Cardiac fibroblast (primary cell): ENCODE data around the gene JDP2.

Experiments used
- DNase-seq, 2 donors: peaks; one replicate each; pipeline versions ENCODE4 v3.0.0 to v3.0.0-alpha.2; 2010; ENCODE audit warnings: low read depth in 2 of 2
- H3K4me3 ChIP-seq, 2 donors: replicated peaks in 1 of 2; 1 replicate in 1 of 2; 2 replicates in 1 of 2; pipeline ENCODE4 v1.5.1; 2011; ENCODE audit warnings: low read depth in 2 of 2, low read length in 2 of 2, mild to moderate bottlenecking in 2 of 2, moderate library complexity in 1 of 2
- CTCF ChIP-seq: IDR thresholded peaks from one replicate; pipeline ENCODE4 v1.5.1; 2011; ENCODE audit warnings: low read depth, mild to moderate bottlenecking, low read length, inconsistent platforms

The JDP2 gene

DNA sequence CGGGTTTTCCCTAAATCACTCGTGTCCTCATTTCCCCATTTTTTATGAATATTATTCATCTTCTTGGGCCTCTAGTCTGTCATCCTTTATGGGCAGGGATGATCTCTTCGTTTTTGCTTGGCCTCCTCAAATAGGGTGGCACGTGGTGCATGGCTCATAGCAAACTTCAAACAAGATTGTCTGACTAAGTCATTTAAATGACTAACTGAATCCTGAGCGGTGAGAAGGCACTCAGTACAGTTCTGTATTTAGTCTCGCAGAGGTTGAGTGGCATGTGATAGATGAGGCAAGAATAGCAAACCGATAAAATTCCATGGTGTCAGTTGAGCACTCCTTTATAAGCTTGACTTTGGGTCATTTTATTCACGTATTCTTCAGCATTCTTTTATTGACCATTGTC is 5.7 kb upstream of the JDP2 start:
- no peak overlapping the region for H3K4me3 ChIP-seq
- TF ChIP-seq CTCF: no peak
- peak in 1 of 2 donors; percentile 88 for DNase-seq

DNA sequence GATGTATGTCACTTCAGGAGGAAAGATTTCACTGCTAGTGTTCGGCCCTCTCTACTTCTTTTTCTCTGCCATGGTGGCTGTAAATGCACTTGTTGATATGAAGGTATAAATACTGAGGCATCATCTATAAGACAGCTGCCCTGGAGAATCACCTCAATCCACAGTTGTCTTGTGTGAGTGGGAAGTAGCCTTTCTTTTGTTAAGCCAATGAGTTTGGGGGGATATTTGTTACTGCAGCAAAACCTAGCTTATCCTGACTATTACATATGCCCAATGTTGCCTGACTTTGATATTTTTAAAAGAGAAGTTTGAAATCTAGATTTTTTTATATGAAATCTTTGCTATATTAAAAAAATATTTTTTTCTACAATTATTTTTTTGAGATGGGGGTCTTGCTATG is 3.3 kb upstream of the JDP2 start:
- H3K4me3 ChIP-seq: no peak overlapping the region
- TF ChIP-seq CTCF: no peak
- no peak for DNase-seq

- TF ChIP-seq CTCF: no peak
- DNase-seq: no peak
- no peak overlapping the region for H3K4me3 ChIP-seq
Measured at GRCh38 chr14:75425446-75425845, 2.4 kb upstream of the JDP2 start.

GRCh38 chr14:75426332-75427125 is 1.3 kb upstream of the JDP2 start:
- no peak for DNase-seq
- no peak for TF ChIP-seq CTCF
- no peak overlapping the region for H3K4me3 ChIP-seq

- H3K4me3 ChIP-seq: peak overlapping the region; percentile 50 to 74
- no peak for DNase-seq
- no peak for TF ChIP-seq CTCF
Measured at GRCh38 chr14:75427126-75427481, 718 bp upstream of the JDP2 start.

DNA sequence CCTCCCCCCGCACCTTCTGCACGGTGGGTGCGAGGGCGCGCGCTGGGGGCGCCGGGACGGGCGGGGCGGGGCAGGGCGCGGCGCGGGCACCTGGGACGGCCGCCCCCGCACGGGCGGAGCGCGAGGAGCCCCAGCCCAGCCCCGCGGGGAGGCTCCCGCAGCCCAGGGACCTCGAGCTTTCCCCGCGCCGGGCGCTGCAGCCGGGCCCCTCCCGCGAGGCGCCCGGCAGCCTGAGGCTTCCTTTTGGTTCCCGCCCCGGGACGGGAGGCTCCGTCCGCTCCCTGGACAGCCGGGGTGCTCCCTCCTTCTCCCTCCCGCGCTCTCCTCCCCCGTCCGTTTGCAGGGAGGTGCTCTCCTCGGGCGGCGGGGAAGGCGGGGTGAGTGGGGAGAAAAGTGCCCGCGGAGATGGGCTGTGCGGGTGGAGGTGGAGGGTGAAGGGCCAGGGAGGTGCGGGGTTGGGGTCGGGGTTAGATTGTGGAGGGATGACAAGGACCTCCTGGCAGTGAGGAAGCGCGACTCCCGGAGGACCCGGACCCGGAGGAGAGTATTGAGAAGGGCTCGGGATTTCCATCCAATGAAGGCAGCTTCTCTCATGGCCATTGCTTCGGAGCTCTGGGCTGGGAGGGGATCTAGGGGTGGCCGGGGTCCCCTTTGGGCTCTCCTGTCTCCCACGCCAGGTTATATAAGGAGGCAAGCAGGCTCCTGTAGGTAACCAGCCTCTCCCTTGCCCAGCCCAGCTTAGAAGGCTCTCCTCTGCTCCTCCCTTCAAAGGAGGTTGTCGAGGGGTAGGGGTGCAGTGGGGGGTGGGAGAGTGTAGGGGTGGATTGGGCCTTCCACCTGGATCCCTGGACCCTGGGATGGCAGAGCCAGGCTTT is 645 bp downstream of the JDP2 start:
- DNase-seq: peak; percentile 29 to 33
- peak overlapping the region; percentile 74 to 78 for H3K4me3 ChIP-seq
- no peak for TF ChIP-seq CTCF
